GM18502 (cell line): Measurements from ENCODE around the gene CLEC4E.
"Not testable (repeated sequence)": the region's sequence is repeated elsewhere in the genome, so short reads cannot be mapped to it uniquely, and the experiment has no call there.

Experiments used
- ATAC-seq: cut with Tn5 transposase; IDR thresholded peaks from one replicate; pipeline ENCODE4 v1.9.1; 2021; ENCODE audit warnings: mild to moderate bottlenecking; ENCODE audit not compliant: unreplicated experiment, poor library complexity

The CLEC4E gene

DNA sequence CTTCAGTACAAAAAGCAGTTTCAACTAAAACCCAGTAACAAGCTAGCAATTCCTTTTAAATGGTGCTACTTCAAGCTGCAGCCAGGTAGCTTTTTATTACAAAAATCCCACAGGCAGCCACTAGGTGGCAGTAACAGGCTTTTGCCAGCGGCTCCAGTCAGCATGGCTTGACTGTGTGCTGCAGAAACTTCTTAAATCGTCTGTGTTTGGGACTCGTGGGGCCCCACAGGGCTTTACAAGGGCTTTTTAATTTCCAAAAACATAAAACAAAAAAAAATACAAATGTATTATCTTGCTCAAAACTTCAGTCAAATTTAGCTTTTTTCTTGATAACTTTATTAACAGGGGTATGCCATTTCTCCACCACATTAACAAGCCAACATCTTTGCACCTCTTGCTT is 3.6 kb upstream of the CLEC4E start:
- no peak for ATAC-seq

DNA sequence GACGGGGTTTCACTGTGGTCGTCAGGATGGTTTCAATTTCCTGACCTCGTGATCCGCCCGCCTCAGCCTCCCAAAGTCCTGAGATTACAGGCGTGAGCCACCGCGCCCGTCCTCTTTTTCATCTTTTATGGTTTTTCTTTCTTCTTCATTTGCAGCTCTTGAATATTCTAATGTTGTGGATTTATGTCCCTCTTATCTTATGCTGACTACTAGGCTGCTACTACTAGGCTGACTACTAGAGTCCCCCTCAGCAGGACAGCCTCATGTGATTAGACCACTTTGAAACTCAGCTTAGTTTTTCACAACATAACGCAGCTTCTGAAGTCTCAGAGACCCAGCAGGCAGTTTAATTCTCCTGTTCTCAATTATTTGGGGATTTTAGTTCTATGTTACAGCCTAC is 857 bp upstream of the CLEC4E start:
- ATAC-seq = no peak

DNA sequence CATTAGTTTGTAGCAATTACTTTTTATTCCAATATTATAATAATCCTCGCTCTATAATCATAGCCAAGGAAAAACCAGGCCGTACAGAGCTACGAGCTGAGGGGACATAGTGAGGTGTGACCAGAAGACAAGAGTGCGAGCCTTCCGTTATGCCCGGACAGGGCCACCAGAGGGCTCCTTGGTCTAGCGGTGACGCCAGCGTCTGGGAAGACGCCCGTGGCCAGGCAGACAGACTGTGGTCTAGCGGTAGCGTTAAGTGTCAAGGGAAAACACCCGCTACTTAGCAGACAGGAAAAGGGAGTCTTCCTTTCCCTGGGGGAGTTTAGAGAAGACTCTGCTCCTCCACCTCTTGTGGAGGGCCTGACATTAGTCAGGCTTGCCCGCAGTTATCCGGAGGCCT is 2.9 kb downstream of the CLEC4E start:
- ATAC-seq = not testable (repeated sequence)

DNA sequence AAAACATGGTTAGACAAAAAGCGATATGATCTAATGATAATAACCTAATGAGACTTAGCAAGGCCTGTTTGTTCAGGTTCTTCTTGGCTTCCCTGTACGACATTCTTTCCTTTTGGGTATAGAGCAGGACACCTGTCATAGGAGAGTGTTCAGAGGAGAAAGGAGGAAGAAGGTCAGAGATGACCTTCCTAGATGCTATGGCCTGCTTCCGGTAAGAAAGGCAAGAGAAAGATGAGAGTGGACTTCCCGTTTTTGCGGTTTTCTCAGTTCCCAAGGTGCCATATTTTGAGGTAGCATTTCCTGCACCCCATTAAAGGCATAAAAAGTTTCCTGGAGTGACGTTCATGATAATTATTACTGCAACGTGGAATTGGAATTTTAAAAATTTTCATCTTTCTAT is 8.7 kb downstream of the CLEC4E start:
- ATAC-seq = no peak

DNA sequence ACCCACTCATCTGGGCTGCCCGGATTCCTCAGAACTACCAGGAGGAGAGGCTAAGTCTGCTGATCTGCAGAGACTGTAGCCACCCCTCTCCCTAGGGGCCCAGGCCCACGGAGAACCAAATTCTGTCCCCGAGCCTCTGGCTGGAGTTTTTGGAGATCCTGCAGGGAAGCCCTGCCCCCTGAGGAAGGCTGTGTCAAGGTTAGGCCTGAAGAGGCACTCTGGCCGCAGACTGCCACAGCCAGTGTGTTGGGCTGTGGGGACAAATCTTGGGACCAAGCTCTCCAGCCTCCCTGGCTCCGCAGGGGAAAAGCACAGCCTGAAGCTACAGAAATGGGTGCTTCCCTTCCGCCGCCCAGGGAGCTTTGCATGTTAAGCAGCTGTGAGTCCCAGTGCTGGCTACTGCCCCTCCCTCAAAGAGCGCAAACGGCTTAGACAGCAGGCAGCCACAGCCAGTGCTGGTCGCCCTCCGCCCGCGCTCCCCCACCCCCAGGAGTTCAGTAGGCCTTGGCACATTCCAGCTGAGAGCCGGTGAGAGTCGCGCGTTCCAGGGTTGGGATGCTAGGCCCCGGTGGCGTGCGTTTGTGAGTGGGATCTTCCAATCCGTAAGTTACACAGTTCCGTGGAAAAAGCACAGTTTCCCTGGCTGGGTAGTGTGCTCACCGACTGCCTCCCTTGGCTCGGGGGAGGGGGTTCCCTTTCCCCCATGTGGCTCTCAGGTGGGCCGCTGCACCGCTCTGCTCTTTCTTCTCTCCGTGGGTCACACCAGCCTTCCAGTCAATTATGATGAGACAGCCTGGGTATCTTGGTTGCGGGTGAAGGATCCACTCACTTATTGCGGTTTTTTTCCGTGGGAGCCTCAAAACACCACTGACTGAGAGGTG is 13.2 kb downstream of the CLEC4E start:
- no peak for ATAC-seq

DNA sequence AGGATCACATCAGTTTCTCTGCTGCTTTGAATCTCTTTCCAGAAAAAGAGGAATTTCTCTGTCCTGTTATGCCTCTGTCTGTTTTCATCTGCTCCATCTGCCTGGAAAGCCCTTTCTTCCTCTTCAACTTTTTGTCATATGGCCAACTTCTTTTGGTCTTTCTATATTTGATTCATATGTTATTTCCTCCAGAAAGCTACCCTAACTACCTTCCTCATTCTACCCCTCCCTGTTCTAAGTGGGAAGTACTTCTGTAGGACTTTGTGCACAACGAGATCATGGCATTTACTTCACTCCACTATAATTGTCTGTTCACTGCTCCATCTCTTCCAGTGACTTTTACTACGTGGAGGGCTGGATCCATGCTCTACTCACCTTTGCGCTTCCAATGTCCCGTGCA is 21.5 kb downstream of the CLEC4E start:
- ATAC-seq = no peak

DNA sequence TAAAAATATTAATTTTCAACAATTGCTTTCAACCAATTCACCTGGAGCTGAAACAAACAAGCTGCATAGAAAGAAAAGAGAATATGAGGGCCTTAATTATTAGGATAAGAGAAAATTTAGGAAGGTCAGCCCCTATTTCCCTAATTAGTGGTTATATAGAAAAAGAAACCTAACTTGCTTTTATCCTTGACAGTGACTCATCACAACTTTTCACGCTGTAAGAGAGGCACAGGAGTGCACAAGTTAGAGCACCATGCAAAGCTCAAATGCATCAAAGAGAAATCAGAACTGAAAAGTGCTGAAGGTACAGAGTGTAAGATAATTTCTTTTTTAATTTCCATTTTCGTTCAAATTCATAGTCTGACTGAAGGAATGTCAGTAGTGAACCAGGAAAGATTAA is 22.7 kb downstream of the CLEC4E start:
- ATAC-seq = no peak

DNA sequence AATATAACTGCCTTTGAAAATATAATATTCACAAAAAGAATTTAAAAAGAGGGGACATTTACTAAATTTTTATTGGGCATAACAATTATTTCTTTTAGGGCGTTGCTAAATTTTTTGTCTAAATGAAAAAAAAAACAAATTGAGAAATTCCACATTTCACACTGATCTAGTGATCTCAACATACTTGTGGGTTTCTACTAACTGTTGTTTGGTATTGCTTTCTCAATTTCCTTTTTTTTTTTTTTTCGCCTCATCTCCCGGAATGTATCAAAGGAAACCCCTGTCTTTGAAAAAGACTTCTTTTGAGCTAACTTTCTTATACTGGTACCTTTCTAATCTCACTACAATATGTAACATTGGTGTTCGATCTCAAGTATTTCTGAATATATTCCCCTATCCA is 27.4 kb downstream of the CLEC4E start, which contains the start of gene CLEC4D:
Gene CLEC4D (plus strand): TSS at position 248 of the 400 bp plus-strand sequence. CDS start 230 bp downstream, outside the sequence.
- ATAC-seq = no peak

DNA sequence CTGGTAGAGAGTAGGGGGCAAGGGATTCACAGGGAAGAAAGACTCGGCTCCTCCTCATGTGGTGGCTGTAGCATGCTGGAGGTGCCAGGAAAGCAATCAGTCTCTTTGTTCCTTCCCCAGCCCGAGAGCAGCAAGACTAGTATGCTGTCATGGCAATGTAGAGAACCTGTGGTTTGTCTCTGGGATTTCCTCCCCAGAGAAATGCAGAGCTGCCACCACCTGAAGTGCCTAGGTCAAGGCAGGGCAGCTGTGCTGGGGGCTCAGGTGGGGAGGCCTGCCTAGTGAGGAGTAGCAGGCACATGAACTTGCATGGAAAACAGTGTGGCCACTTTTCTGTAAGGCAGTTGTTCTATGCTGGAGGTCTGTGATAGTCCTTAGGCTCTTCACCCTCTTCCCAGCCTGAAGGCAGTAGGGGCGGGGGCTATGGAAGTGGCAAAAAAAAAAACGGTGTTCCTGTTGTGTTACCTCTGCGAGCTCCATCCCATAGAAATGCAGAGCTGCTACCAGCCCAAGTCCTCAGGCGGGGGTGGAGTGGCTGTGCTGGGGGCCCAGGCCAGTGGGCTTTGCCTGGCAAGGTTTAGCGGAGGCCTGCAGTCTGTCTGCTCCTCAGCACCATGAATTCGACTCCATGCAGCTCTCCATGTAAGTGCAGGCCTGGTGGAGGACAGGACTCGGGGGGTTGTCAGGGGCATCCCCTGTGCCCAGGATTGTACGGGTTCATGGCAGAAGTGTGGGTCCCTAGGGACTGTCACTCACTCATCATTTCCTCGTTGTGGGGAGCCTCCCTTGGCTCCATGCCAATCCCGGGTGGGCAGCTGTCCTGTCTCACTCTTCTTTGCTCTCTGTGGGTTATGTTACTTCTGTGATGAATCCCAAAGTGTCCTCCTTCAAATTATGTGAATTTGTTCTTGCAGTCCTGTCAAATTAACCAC is 31.5 kb downstream of the CLEC4E start:
- ATAC-seq = no peak

DNA sequence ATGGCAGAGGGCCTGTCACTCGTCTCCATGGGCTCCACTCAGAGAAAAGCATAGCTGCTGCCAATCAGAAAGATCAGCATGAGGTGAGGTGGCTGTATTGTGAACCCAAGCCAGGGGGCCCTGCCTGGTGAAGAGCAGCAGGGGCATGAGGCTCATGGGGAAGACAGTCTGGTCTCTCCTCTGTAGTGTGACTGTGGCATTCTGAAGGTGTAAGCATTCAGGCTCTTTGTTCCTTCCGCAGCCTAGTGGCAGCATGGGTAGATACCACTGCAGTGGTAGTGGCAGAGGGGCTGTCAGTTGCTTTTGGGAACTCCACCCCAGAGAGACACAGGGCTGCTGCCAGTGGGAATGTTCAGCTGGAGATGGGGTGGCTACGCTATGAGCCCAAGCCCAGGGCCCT is 32.5 kb downstream of the CLEC4E start:
- ATAC-seq = no peak

DNA sequence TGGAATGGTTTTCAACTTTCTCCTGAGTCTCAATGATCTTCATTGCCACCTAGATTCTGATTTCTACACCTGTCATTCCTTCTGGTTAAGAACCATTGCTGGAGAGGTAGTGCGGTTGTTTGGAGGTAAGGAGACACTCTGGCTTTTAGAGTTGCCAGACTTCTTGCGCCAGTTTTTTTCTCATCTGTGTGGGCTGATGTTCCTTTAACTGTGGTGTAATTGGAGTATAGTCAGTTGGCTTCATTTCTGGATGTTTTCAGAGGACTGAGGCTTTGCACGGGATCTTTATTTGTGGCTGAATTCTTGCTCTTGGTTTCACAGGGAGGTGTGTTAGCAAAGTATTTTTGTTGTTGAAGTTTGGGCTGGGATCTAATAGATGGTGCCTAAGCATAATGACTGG is 33.1 kb downstream of the CLEC4E start:
- ATAC-seq = no peak

DNA sequence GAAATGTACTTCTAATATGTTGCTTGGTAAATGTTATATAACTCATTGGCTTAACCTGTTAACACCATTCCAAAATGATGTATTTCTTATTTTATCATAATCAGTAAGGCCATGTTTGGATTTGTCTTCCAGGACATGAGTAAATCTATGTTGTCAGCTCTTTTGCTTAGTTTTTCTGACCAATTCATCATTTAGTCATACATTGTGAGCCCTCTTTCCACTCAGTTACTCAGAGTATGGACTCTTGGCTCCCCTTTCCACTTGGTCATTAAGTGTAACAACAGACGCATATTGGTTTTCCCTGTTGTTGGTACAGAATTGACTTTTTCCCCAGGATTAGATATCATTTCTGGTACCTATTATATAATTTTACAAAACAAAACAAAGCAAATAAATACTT is 36.4 kb downstream of the CLEC4E start:
- no peak for ATAC-seq

DNA sequence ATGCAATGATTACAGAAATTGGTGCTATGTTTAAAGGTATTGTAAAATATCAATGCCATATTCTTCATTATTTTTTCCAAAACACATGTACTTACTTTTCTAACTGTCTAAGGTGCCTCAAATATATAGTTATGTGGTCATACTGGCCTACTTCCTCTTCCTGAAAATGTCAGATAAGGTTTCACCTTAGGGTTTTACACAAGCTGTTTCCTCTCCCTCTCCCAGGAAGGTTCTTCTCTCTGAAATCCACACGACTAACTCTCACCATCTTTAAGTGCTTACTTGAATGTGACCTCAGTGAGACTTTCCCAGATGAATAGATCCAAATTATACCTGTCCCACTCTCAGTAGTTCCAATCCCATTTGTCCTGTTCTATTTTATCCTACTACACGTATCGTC is 39.0 kb downstream of the CLEC4E start:
- no peak for ATAC-seq

DNA sequence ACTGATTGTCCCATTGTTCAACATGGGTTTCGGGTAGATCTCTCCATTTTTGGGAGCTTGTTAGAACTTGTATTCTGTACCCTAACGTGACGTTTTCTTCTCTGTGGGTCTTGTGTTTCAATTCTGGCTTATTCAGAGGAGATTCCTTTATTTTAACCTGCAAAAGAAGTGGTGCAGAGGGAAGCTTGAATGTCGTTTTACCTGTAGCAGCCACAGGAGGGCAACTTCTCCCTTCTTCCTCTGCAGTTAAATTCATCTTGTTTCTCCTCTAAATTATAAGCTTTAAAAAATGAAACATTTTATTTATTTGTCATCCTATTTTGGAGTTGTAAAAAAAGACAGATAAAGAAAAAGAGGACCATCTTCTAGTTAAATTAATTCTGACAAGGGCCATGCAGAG is 41.1 kb downstream of the CLEC4E start:
- no peak for ATAC-seq

DNA sequence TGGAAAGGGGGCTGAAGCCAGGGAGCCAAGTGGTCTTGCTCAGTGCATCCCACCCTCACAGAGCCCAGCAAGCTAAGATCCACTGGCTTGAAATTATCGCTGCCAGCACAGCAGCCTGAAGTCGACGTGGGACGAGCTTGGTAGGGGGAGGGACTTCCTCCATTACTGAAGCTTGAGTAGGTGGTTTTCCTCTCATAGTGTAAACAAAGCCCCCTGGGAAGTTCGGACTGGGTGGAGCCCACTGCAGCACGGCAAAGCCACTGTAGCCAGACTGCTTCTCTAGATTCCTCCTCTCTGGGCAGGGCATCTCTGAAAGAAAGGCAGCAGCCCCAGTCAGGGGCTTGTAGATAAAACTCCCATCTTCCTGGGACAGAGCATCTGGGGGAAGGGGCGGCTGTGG is 44.6 kb downstream of the CLEC4E start:
- not testable (repeated sequence) for ATAC-seq

DNA sequence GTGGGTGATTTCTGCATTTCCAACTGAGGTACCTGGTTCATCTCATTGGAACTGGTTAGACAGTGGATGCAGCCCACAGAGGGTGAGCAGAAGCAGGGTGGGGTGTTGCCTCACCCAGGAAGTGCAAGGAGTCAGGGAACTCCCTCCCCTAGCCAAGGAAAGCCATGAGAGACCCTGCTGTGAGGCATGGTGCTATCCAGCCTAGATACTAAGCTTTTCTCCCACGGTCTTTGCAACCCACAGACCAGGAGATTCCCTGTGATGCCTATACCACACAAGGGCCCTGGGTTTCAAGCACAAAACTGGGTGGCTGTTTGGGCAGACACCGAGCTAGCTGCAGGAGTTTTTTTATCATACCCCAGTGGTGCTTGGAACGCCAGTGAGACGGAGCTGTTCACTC is 45.0 kb downstream of the CLEC4E start:
- not testable (repeated sequence) for ATAC-seq

DNA sequence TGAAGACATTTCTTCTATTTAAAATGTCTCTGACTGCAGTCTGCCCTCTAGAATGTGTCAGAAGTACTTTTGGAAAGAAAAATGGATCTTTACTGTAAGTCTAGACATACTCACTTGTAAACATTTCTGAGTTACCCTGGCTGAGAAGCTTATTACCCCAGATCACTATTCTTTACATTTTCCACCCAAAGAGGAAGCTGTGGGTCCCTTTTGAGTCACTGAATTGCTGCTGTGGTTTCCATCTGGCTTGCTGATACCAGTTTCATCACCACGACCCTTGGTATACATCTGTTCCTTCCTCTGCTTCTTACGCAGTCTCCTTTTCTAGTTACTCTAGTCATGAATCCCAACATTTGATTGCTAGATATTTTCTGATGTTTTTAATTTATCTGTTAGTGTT is 47.6 kb downstream of the CLEC4E start:
- ATAC-seq = peak; percentile 98

DNA sequence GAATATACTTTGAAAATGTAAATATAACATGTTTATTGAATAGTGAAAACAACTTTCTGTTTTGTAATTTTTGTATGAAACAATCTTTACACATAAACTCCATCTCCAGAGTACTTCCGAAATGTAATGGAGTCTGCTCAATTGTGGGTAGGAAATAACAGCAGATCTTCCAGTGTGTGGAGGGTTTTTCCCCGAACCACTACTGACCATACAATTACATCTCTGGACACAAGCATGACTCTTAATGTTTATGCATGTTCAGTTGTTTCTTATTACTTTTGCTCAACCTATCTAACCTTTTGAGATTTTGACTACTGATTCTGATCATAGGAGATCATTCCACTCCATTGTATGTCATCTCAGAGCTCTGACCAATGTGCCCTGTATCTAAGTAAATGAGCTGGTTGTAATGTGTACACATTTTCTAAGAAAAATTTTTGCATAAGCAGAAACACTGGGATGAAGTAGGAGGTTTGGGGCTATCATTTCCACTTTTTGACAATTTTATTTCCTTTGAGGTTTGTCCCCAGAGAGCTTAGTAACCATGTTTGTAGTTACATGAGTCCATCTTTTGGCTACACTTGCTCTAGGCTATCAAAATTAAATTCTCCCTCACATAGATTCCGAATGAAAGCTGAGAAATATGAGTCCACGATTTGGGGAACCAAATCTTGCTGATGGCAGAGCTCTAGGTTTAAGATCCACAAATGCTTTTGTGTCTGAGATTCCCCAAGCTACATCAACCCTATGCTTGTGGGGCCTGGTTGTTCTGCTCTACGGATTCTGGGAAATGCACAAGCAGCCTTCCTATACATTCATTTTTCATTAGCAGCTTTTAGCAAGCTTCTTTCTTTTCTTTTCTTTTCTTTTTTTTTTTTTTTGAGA is 48.8 kb downstream of the CLEC4E start:
- no peak for ATAC-seq
